Spleen (tissue), 11 donors: ENCODE measurements around the gene TIAM1. TPM values are rescaled to one million over a fixed set of nuclear protein-coding genes. Genes with fewer than 3 reads are reported as not detected.

Source experiments
- DNase-seq: peaks from one replicate; pipeline ENCODE4 v3.0.0-alpha.2; 2020
- H3K27ac ChIP-seq, 8 donors: fragments of 200-600 bp; sonication (generic) in 7 of 8; 1 replicate in 4 of 8; 2 replicates in 4 of 8; pipeline versions ENCODE4 v1.5.0 to v1.8.0; 2016 to 2021; ENCODE audit warnings: inconsistent platforms in 4 of 8, mild to moderate bottlenecking in 4 of 8, moderate library complexity in 1 of 8
- H3K27me3 ChIP-seq, 7 donors: fragments of 200-600 bp; sonication (generic) in 6 of 7; replicated peaks in 1 of 7; 1 replicate in 4 of 7; 2 replicates in 3 of 7; pipeline versions ENCODE4 v1.5.0 to v1.8.0; 2016 to 2021; ENCODE audit warnings: inconsistent platforms in 3 of 7, mild to moderate bottlenecking in 1 of 7
- H3K36me3 ChIP-seq, 6 donors: fragments of 200-600 bp; sonication (generic) in 5 of 6; 1 replicate in 4 of 6; 2 replicates in 2 of 6; pipeline versions ENCODE4 v1.5.0 to v1.8.0; 2016 to 2021; ENCODE audit warnings: inconsistent platforms in 2 of 6
- H3K4me1 ChIP-seq, 6 donors: fragments of 200-600 bp; sonication (generic) in 5 of 6; 1 replicate in 3 of 6; 2 replicates in 3 of 6; pipeline versions ENCODE4 v1.5.0 to v1.8.0; 2016 to 2021; ENCODE audit warnings: inconsistent platforms in 3 of 6
- H3K4me3 ChIP-seq, 8 donors: fragments of 200-600 bp; sonication (generic) in 7 of 8; 1 replicate in 4 of 8; 2 replicates in 4 of 8; pipeline versions ENCODE4 v1.5.0 to v1.8.0; 2016 to 2021; ENCODE audit warnings: inconsistent platforms in 4 of 8, mild to moderate bottlenecking in 4 of 8, moderate library complexity in 2 of 8
- H3K9me3 ChIP-seq, 8 donors: fragments of 200-600 bp; sonication (generic) in 7 of 8; 1 replicate in 4 of 8; 2 replicates in 4 of 8; pipeline versions ENCODE4 v1.5.0 to v1.8.0; 2016 to 2021; ENCODE audit warnings: inconsistent platforms in 4 of 8
- CTCF ChIP-seq, 11 experiments: fragments of 200-600 bp in 7 of 11; fragments of 450-650 bp in 4 of 11; sonication (generic) in 4 of 11; IDR thresholded peaks in 8 of 11; conservative IDR thresholded peaks in 3 of 11; 1 replicate in 7 of 11; 2 replicates in 4 of 11; pipeline versions ENCODE4 v1.4.0 to v1.8.0; 2016 to 2021; ENCODE audit warnings: antibody characterized with exemption in 11 of 11, inconsistent platforms in 4 of 11, mild to moderate bottlenecking in 1 of 11
- POLR2A ChIP-seq, 3 donors: fragments of 450-650 bp; IDR thresholded peaks; one replicate each; pipeline ENCODE4 v1.5.1; 2017; ENCODE audit warnings: antibody characterized with exemption in 3 of 3, mild to moderate bottlenecking in 1 of 3
- POLR2AphosphoS5 ChIP-seq, 3 donors: sonication (generic); formaldehyde crosslinking; IDR thresholded peaks; one replicate each; pipeline ENCODE4 v1.5.1; 2017; ENCODE audit warnings: antibody characterized with exemption in 3 of 3
- WGBS, 5 donors: extraction: QIAGEN DNeasy Blood & Tissue Kit in 3 of 5; methylation state at CpG; one replicate each; pipeline versions ENCODE4 v1.1.5 to v1.1.7; 2013 to 2018; 5-methylcytosine and 5-hydroxymethylcytosine counted together
- intact Hi-C: fragments of 100-400 bp; cut with DNase I; formaldehyde crosslinking; loops from one replicate; pipeline ENCODE4 v1.15.0; 2023; ENCODE audit warnings: low total_unique reads
- polyA plus RNA-seq, 3 donors: library from polyadenylated mRNA; stranded (reverse); fragments of 200-250 nt; gene quantifications; one replicate each; pipeline ENCODE4 v1.2.1, GENCODE V29; 2013
- total RNA-seq, 7 donors: library from RNA; depleted of rRNA in 3 of 7; stranded (reverse); fragments of >200 nt in 3 of 7; fragmentation: NEBNext Ultra II Directional in 4 of 7; extraction: Animal tissue kit (Norgen Biotek cat#: 25700) in 4 of 7; gene quantifications; one replicate each; pipeline versions ENCODE4 v1.1.0 to v1.2.1, GENCODE V29; 2016 to 2021
- donor health status: healthy with polysubstance abuse.
- donor health status: DM: no; HTN: no; CAD: no; lungs with moderate emphysema.
- donor health status: DM: no; HTN: no; CAD: no.
- donor health status: Bipolar disorder and iron deficiency.
- donor health status: healthy.
- donor health status: DM: no; HTN: no; CAD: no.
- donor health status: DM: yes; HTN: yes; CAD: no.

The TIAM1 gene
- total and polyA plus RNA-seq, 10 donors = 1.9 to 35.0 (median 18.4) TPM

- 79 to 94% (median 86%) methylated on average over 3 of the region's 3 CpGs for WGBS, 5 donors
- intact Hi-C loops = no loop called here
- H3K4me1 ChIP-seq = peaks cover 0 to under 1% (median 0%) of the 10 kb centered on the region in 6 donors
- no peak for DNase-seq
- no peaks in the 10 kb centered on the region for H3K9me3 ChIP-seq
- H3K27me3 ChIP-seq = peaks cover 0 to 6% (median 0%) of the 10 kb centered on the region in 7 donors
- TF ChIP-seq POLR2AphosphoS5 (IDR thresholded peaks at IDR 0.05) = no peak
- TF ChIP-seq CTCF (IDR thresholded peaks at IDR 0.05 in 8 of 11, conservative IDR thresholded peaks at IDR 0.05 in 3 of 11) = no peak
- H3K27ac ChIP-seq = no peak overlapping the region
- no peak overlapping the region for H3K4me3 ChIP-seq
- H3K36me3 ChIP-seq = no peaks in the 10 kb centered on the region
Observed at GRCh38 chr21:31337086-31337485, 7.0 kb downstream of the TIAM1 start.

- DNase-seq = no peak
Observed at GRCh38 chr21:31336739-31337040, 7.4 kb downstream of the TIAM1 start.

GRCh38 chr21:31335957-31336738, 7.9 kb downstream of the TIAM1 start:
- WGBS, 5 donors = 81 to 95% (median 89%) methylated on average over 12 of the region's 12 CpGs
- TF ChIP-seq POLR2A (IDR thresholded peaks at IDR 0.05) = no peak
- TF ChIP-seq CTCF (IDR thresholded peaks at IDR 0.05 in 8 of 11, conservative IDR thresholded peaks at IDR 0.05 in 3 of 11) = no peak
- TF ChIP-seq POLR2AphosphoS5 (IDR thresholded peaks at IDR 0.05) = no peak

More at GRCh38 chr21:31336739-31337040, 7.4 kb downstream of the TIAM1 start:
- Histone ChIP-seq H3K27me3 (peaks cover 0 to 5% (median 0%) of the 10 kb centered on the region in 7 donors), H3K9me3 (no peaks in the 10 kb centered on the region), H3K4me3 (no peak overlapping the region), H3K36me3 (no peaks in the 10 kb centered on the region), H3K27ac (no peak overlapping the region), H3K4me1 (no peaks in the 10 kb centered on the region)
- WGBS, 5 donors = 87 to 97% (median 95%) methylated on average over 6 of the region's 6 CpGs
- intact Hi-C loops = no loop called here
- TF ChIP-seq POLR2A (IDR thresholded peaks at IDR 0.05) (no peak), POLR2AphosphoS5 (IDR thresholded peaks at IDR 0.05) (no peak), CTCF (IDR thresholded peaks at IDR 0.05 in 8 of 11, conservative IDR thresholded peaks at IDR 0.05 in 3 of 11) (no peak)

GRCh38 chr21:31334648-31335121, 9.4 kb downstream of the TIAM1 start:
- Histone ChIP-seq H3K4me3 (no peak overlapping the region), H3K27ac (no peak overlapping the region), H3K9me3 (peaks cover 0 to 15% (median 10%) of the 10 kb centered on the region in 8 donors), H3K4me1 (no peaks in the 10 kb centered on the region), H3K27me3 (peaks cover 0 to 5% (median 0%) of the 10 kb centered on the region in 7 donors), H3K36me3 (no peaks in the 10 kb centered on the region)
- TF ChIP-seq POLR2A (IDR thresholded peaks at IDR 0.05) (no peak), CTCF (IDR thresholded peaks at IDR 0.05 in 8 of 11, conservative IDR thresholded peaks at IDR 0.05 in 3 of 11) (no peak), POLR2AphosphoS5 (IDR thresholded peaks at IDR 0.05) (no peak)
- intact Hi-C loops = no loop called here
- 82 to 93% (median 90%) methylated on average over 10 of the region's 10 CpGs for WGBS, 5 donors
- no peak for DNase-seq

More at GRCh38 chr21:31335957-31336738, 7.9 kb downstream of the TIAM1 start:
- intact Hi-C loops = no loop called here
- H3K9me3 ChIP-seq = peaks cover 0 to 2% (median 0%) of the 10 kb centered on the region in 8 donors
- DNase-seq = no peak
- no peaks in the 10 kb centered on the region for H3K36me3 ChIP-seq
- peaks cover 0 to 5% (median 0%) of the 10 kb centered on the region in 7 donors for H3K27me3 ChIP-seq
- H3K4me1 ChIP-seq = no peaks in the 10 kb centered on the region
- H3K27ac ChIP-seq = no peak overlapping the region
- H3K4me3 ChIP-seq = no peak overlapping the region
